IPS-NIHi11 (cell line): ENCODE results near the gene ATXN7L1.
"Not testable (repeated sequence)": the region's sequence is repeated elsewhere in the genome, so short reads cannot be mapped to it uniquely, and the experiment has no call there.

Experiments used
- DNase-seq: peaks from one replicate; pipeline ENCODE4 v3.0.0; 2012; ENCODE audit warnings: mixed read lengths, low spot score

ATXN7L1 gene

GRCh38 chr7:105800849-105801534, 75.4 kb downstream of the ATXN7L1 start:
- DNase-seq: no peak

- DNase-seq: no peak
These were observed 76.0 kb downstream of the ATXN7L1 start for GRCh38 chr7:105800442-105800841.

- no peak for DNase-seq
These were observed 76.7 kb downstream of the ATXN7L1 start for GRCh38 chr7:105799677-105800076.

- peak; percentile 35 for DNase-seq
These were observed 77.4 kb downstream of the ATXN7L1 start for GRCh38 chr7:105799006-105799405.

- no peak for DNase-seq
These were observed 78.7 kb downstream of the ATXN7L1 start for GRCh38 chr7:105797652-105798051.

DNA sequence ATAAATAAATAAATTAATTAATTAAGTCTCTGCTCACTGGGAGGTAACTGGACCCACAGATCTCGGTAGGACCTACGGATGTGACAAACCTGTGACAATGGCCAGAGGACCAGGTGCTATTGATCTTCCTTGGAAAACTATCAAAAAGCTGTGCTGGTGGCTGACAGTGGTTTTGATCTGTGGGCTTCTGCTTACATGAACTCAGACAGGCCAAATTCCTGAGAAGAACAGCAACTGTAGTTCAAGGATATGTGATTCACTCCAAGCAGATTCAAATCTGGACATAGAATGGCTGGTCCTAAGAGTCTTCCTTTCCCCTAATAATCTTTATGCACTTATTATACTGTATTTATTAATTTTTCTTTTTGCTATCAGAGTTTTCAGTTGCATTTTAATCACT, 80.0 kb downstream of the ATXN7L1 start:
- DNase-seq: no peak

DNA sequence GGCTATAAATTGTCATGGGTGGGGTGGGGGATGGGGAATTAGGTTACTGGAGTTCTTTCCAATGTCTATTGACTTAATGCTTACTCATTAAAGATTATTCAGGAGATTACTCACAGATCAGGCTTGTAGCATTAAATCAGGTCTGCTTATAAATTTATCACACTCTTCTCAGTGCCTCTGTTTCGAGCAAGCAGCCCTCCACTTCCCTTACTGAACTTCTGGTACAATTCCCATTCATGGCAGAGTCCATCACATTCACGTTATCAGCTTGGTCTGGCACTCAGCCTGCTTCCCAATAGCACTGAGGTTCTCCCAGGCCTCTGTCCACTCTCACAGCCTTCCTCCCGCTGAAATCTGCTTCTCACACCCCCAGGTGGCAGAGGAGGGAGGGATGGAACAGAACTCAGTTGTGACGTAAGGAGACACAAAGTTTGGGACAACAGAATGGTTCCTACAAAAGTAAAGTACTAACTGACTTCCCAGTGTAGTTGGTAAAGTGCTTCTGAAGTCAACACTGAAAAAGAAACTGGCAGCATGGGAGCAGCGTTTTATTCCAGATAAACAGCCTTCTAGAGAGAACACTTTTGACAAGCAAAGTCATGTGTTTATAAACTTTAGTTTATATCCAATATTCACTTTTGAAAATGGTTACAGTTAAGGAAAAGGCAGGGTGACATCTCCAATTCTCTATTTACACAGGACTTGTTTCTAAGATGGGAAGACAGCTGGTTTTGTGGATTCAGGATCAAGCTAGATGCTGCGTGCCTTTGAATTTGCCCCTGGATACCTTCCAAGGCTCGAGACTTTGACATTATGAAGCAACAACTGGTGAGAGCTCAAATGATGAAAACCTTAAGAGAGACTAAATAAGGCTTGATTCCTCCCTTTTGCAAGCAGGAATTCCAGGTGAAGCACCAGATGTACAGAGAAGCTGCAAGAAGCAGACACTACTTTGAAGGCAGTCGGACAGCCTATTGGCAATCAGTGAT, 81.4 kb downstream of the ATXN7L1 start:
- no peak for DNase-seq

- no peak for DNase-seq
These were observed 83.7 kb downstream of the ATXN7L1 start for GRCh38 chr7:105792488-105793370.

GRCh38 chr7:105791926-105792325, 84.5 kb downstream of the ATXN7L1 start:
- no peak for DNase-seq

DNA sequence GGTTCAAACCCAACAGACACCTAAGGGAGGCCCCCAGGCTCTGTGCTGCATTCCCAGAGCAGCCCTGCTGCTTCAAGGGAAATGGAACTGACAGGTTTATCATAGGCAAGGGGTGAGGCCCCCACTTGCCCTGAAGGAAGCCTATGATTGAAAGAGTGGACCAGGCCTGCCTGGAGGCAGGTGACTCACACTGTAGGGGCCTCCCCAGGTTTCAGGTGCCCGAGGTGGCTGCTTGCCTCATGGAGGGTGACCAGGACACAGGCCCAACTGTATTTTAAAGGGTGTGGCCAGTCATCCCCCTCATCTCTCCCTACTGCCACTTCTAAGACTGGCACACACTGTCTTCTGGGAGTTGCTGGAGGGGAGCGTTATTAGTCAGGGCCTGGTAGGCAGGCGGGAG, 85.4 kb downstream of the ATXN7L1 start:
- DNase-seq: no peak

GRCh38 chr7:105790452-105790851, 85.9 kb downstream of the ATXN7L1 start:
- not testable (repeated sequence) for DNase-seq

GRCh38 chr7:105788816-105789349, 87.5 kb downstream of the ATXN7L1 start:
- no peak for DNase-seq

DNA sequence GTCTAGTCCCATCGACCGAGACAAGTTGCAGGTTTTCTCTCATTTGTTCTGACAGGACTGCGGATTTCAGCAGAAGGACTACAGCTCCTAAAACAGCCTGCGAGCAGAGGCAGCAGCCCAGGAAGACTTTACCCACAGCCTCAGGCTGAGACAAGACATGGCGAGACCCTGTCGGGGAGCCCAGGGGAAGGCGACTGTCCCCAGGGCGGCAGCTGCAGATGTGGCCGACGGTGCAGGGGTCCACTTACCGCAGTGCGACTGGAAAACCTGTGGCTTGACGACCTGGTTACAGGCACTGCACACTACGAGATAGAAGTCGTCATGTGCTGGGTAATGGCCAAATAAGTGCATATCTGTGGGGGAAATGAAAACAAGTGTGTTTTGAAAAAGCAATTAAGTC, 88.0 kb downstream of the ATXN7L1 start:
- no peak for DNase-seq

- DNase-seq: no peak
These were observed 88.6 kb downstream of the ATXN7L1 start for GRCh38 chr7:105787793-105788192.

DNA sequence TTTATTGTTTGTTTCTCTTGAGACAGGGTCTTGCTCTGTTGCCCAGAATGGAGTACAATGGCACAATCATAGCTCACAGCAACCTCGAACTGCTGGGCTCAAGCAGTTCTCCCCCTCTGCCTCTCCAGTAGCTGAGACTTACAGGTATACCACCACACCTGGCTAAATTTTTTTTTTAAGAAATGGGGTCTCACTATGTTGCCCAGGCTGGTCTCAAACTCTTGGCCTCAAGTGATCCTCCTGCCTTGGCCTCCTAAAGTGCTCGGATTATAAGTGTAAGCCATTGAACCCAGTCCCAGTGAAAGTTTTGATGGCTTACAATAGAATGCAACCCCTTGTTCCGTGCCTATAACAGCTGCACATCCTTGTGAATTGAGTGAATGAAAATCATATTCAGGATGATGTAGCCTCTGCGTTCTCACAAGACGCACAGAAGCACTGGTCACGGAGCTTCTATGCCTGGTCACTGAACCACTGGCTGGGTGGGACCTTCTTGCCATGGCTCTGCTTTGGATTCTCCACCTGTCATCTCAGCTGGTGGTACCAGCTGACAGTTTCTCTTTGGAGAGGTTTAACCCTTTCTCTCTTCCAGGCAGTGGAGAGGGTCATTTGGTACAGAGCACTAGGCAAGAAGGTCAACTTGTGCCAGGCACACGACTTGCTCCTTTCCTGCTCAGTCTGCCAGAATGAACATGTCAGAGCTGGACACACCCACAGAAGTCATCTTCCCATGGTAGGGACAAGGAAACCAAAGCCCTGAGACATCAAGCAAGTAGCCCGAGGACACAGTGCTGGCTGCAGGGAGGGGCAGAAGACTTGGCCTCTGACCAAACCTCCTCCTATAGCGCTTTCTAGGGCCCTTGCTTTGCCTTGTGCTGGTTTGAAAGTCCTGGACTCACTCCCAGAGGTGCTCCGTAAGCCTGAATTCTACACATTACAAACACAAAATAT, 89.6 kb downstream of the ATXN7L1 start:
- DNase-seq: no peak

DNA sequence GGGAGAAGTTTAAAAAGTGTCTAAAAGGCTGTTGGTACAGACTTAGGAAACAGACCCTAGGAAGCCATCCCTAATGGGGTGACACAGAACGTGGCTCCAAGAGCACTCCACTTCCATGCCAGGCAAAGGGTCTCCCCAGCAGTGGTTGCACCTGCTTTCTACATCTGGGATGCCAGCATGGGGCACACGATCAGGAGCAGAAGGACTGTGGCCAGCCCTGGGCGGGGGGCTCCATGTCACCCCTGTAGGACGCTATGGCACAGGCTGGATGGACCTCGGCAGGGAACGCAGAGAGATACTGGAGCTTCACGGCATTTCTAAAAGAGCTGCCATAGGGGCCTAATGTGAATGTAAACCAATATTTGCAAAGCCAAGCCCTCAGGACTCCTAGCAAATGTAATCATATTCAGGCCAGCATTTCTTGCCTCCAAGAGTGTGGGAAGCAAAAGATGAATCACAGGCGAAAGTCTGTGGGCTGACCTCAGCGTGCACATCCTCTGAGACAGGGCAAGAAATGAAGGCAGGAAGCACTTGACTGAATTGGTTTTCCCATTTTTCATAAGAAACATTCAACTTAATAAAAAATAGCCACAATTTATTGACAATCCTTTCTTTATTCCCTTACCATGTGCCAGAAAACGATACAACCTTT, 93.9 kb downstream of the ATXN7L1 start:
- DNase-seq: no peak

GRCh38 chr7:105779856-105780780, 96.3 kb downstream of the ATXN7L1 start:
- DNase-seq: no peak

GRCh38 chr7:105778956-105779355, 97.4 kb downstream of the ATXN7L1 start:
- no peak for DNase-seq
